UCSD-AML1 (cell line): Measurements from ENCODE around the gene MRPL18.
"Not testable (repeated sequence)": the region's sequence is repeated elsewhere in the genome, so short reads cannot be mapped to it uniquely, and the experiment has no call there.

Experiments used
- DNase-seq: peaks from one replicate; lab custom pipeline; 2025; ENCODE audit not compliant: unreplicated experiment; lab: John Stamatoyannopoulos, UW

Gene MRPL18

DNA sequence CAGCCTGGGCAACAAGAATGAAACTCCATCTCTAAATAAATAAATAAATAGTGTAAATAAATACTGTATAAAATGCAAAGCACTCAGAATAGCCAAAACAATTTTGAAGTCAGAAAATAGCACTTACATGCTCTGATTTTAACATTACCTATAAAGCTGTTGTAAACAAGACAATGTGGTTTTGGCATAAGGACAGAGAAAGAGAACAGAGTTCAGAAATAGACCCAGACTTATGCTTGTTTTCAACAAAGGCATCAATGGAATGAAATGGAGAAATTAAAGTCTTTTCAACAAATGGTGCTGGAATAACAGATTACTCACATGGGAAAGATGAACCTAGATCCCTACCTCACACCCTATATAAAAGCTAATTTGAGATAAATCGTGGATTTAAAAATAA lies 18.1 kb upstream of the MRPL18 start:
- no peak for DNase-seq

DNA sequence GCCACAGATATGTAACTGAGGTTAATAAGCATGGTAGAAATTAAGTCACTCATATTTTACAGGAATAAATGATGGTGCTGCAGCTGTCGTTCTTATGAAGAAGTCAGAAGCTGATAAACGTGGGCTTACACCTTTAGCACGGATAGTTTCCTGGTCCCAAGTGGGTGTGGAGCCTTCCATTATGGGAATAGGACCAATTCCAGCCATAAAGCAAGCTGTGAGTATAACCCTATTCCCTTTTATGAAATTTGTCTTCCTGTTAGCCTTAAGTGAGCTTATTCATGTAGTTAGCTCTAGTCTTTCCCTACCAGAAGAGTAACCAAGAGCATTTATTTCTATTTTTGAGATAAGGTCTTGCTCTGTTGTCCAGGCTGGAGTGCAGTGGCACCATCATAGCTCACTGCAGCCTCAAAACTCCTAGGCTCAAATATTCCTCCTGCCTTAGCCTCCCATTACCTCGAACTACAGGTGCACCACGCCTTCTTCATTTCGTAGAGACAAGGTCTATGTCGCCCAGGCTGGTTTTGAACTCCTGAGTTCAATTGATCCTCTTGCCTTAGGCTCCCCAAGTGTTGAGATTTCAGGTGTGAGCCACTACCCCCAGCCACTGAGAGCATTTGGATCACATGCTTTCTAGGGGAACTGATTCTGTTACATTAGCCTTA lies 12.9 kb upstream of the MRPL18 start:
- no peak for DNase-seq

DNA sequence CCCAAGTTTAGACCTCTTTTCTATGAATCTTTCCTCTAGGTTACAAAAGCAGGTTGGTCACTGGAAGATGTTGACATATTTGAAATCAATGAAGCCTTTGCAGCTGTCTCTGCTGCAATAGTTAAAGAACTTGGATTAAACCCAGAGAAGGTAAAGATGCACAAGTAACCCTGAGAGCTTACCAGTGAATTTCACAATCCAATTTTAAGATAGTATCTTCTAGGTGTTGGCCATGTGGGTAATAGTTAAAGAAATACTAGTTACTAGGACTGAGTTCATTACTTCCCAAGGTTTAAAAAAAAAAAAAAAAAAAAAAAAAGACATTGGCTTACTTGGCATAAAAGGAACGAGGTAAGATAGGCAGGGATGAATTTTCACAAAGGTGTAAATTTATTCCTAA lies 12.1 kb upstream of the MRPL18 start:
- no peak for DNase-seq

DNA sequence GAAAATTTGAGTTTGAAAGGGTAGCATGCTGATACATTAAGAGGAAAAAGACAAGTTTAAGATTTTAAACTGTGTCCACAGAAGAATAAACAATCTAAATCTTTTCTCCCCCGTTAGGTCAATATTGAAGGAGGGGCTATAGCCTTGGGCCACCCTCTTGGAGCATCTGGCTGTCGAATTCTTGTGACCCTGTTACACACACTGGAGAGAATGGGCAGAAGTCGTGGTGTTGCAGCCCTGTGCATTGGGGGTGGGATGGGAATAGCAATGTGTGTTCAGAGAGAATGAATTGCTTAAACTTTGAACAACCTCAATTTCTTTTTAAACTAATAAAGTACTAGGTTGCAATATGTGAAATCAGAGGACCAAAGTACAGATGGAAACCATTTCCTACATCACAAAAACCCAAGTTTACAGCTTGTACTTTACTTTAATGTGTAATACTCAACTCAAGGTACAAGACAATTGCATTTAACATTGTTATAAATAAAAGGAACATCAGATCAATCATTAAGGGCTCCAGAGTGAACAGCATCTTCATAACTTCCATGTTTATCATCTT lies 11.6 kb upstream of the MRPL18 start:
- no peak for DNase-seq

DNA sequence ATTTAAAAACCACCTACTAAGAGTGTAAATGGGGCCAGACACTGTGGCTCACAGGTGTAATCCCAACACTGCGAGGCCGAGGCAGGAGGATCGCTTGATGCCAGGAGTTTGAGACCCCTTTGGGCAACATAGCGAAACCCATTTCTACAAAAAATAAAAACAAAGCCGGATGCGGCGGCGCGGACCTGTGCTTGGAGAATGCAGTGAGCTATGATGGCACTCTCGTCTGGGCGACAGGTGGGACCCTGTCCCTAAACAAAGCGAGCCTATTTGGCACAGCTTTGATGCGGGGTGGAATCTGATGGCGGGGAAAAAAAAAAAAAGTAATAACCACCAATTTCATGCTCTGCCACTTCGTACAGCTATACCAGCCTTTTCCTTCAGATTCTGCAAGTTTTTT lies 2.0 kb upstream of the MRPL18 start:
- DNase-seq: no peak

DNA sequence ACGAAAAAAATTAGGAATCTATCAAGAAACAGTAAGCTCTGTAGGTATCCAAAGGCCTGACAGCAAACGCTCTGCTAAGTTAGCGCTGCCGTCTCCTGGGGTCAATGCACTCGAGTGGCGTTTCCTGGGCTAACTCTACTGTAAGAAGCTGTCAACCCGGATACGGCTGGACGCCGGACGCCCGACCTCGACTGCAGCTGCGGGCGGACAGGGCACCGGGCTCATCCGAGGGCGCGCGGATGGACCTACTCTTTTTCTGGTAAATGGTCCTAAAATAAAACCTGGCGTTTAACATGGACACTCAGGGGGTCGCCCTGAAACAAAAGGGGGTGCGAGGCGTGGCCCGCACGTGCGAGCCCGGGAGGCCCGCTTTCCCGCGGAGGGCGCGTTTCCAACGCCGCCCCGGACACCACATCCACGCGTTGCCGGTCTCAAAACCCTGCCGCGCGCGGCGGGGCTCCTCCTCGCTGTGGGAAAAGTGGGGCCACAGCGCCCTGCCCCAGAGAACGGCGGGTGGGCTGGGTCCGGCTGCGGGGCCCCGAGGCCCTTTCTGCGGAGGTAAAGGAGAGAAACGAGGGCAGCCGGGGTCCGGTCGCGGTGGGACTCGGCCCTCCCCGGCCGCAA lies 1.4 kb upstream of the MRPL18 start:
- DNase-seq: peak; percentile 43

DNA sequence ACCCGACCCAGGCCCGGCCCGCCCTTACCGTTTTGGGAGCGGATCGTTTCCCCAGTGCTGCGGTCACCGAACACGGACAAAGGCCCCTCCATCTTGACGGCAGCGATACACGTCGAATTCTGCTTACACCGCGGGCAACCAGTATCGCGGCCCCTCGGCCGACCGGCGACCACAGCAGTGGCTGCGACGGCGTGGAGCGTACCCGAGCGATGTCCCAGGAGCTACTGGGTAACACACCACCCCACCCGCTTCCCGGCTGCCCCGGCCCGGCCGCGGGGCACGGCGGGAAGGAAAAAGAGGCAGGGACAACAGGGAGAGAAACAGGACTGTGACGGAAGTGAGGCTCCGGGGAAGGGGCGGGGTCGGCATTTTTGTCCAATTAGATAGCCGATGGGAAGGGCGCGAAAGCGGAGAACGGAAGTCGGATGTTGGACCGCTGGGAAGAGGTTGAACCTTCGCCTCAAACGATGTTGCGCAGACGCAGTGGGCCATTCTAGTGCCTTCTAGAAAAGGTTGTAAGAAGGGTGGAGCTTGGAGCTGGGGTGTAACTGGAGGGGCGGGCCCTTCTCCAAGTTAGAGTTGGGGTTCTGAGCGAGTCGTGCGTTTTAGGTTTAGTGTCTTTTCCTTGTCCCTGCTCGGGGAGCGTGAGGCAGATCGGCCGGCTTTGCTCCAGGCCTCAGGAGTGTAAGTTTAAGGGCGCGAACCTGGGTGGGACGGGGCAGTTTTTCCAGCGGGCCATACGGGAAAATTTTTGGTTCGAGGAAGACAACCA lies 704 bp upstream of the MRPL18 start, which contains the start of gene TCP1:
TCP1 (minus strand) TSS at position 226 of the 772 bp plus-strand sequence; CDS start at position 92, 134 bp downstream.
- peak; percentile 99 for DNase-seq

DNA sequence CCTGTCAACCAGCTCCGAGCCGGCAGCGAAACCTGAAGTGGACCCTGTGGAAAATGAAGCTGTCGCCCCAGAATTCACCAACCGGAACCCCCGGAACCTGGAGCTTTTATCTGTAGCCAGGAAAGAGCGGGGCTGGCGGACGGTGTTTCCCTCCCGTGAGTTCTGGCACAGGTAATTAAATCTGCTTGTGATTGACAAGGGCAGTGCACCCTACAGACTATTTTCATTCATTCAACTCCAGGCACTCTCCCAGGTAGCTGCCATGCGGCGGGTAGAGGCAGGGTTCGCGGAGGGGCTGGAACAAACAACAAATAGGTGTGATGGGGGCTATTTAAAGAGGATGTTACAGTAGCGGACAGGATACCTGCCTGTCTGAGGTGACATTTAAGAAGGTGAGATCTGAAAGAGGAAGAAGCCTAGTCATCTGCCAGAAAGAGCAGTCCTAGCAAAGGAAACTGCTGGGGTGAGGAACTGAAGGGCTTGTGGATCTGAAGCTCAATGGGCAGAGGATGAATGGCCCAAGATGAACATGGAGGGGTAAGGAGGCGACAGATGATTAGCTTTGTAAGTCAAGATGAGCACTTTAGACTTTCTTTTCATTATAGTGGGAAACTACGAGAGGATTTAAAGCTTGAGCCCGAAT lies 810 bp downstream of the MRPL18 start:
- no peak for DNase-seq

DNA sequence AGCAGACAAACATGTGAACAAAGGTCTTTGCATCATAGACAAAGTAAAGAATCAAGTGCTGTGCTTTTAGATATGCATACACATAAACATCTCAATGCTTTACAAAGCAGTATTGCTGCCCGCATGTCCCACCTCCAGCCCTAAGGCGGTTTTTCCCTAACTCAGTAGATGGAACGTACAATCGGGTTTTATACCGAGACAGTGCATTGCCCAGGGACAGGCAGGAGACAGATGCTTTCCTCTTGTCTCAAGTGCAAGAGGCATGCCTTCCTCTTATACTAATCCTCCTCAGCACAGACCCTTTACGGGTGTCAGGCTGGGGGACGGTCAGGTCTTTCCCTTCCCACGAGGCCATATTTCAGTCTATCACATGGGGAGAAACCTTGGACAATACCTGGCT lies 4.7 kb downstream of the MRPL18 start:
- not testable (repeated sequence) for DNase-seq

DNA sequence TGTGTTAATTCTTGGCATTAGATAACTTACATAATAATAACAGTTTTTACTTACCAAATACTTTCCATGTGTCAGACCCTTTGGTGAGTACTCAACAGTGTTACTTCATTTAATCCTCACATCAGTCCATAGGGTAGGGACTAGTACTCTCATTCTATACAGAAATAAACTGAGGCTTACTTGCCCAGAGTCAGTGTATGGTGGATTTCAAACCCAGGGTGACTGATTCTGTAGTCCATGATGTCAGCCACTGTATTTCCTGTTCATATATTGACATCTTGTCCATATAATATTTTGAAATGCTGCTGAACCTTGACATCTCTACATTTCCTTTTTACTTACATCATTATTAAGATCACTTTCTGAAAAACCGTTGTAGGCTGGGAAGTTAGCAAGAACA lies 7.3 kb downstream of the MRPL18 start:
- DNase-seq: no peak

DNA sequence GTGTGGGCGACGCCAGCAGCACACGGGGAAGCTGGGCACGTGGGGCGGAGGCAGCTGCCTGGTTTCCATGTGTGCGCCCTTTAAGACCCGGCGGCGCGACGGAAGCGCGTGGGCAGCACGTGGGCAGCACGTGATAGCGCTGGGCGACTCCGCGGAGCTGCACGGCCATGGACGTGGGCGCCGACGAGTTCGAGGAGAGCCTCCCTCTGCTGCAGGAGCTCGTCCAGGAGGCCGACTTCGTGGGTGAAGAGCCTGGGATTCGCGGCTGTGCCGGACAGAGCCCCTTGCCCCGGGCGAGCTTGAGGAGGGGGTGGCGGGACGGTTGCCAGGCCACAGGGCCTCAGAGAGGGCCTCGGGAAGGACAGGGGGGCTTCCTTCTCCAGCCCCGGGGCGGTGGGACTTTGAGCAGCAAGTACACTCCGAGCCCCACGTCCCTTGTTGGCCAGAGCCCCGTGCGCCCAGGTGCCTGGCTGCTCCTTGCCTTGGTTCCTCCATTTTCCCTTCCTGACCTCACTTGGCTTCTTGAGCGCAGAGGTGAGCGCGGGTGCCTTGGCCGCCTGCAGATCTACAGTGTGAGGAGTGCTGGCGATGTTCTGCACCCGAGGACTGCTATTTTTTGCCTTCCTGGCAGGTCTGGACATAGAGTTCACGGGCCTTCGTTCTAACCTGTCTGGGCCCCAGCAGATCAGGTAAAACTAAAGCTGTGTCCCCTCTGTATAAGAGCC lies 10.0 kb downstream of the MRPL18 start, which contains the start of gene PNLDC1:
PNLDC1 (plus strand) TSS at position 136 of the 725 bp plus-strand sequence; CDS start at position 168, 32 bp downstream.
- no peak for DNase-seq

DNA sequence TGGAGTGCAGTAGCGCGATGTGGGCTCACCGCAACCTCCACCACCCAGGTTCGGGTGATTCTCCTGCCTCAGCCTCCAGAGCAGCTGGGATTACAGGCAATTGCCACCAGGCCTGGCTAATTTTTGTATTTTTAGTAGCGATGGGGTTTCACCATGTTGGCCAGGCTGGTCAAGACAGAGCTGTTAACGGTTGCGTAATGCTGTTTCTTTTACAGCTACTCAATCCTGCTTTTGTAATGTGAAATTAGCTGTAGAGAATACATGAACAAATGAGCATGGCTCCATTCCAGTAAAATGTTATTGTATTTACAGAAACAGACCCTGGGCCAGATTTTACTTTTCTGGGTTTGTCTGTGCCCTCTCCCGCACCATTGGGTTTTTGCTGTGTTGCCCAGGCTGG lies 11.7 kb downstream of the MRPL18 start:
- DNase-seq: no peak

DNA sequence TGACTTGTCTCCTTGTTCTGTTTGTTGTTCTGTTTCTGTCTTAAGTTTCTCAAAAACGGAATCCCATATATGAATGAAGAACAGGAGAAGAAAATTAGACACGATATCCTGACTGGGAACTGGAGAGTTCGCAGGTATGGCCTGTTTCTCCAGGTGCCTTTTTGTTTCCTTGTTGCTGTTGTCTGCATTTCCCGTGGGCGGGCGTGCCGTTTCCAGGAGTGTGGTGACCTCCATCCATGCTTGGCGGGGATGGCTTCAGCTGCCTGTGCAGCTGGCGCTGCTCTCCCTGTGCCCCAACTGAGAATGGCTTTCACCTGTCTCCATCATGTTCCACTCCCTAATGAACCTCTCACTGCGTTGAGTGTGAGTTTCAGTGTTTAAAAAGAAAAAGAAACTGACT lies 14.2 kb downstream of the MRPL18 start:
- DNase-seq: no peak

DNA sequence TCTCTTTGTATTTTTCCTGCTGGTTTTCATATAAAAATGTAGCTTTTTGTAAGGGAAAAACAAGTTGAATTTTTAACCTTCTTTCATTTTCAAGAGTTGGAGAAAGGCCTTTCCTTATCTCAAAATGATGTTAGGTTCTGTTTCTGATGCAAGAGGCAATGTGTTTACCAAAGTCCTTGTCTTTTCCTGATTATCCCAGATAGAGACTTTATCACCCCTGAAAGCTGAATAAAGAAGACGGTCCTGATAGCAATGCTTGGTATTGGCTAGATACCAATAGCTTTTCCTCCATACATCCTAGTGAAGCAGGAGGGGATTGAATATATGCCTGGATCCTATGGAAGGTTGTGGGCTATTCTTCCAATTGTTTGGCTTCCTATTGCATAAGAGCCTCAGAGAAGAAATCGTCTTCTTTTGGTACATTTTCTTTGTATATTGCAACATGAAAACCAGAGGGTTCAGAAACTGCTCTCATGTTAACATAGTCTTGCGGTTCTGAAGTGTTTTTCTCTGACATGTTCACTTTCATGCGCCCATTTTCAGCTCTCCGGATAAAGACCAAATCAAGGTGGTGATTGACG lies 15.3 kb downstream of the MRPL18 start:
- DNase-seq: no peak

DNA sequence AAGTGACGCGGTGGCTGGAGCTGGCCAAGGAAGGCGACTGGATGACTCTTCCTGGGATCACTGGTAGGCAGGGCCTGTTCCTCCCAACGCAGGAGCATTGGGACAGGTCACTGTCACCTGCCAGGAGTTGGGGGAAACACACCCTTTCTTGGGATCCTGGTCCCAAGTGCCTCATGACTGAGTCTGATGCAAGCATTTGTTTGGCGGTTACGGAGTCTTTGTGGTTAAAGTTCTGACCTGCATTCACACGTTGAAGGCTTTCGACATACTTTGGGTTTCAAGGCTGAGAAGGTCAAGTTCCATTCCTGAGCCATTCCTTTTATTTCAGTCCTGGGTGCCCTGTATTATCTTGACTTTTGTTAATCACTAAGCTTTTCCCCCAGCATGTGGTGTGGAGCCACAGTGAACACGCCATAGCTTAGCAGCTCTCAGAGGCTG lies 15.8 kb downstream of the MRPL18 start:
- no peak for DNase-seq

DNA sequence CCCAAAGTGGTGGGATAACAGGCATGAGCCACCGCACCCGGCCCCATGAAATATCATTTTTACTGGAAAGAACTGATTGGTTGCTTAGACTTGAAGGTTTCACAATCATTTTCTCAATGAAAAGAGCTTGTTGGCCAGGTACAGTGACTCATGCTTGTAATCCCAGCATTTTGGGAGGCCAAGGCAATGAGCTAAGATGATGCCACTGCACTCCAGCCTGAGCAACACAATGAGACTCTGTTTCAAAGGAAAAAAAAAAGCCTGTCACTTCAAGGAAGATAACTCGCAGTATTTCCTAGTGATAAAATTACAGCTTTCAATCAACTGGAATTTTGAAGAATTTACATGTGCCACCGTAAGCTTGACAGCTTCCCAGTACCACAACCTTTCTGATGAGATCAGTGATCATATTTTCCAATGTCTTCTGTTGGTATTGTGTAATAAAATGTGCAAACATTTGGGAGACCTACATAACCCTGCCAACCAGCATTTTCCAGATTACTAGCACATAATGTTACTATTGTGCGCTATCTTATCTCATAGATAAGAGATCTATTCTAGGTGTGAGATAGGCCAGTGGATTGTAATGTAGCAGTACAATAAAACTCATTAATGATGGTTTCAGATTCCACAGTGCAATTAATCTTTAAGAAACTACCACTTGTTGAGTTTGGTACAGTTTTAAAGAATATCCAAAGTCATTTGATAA lies 17.0 kb downstream of the MRPL18 start:
- no peak for DNase-seq

DNA sequence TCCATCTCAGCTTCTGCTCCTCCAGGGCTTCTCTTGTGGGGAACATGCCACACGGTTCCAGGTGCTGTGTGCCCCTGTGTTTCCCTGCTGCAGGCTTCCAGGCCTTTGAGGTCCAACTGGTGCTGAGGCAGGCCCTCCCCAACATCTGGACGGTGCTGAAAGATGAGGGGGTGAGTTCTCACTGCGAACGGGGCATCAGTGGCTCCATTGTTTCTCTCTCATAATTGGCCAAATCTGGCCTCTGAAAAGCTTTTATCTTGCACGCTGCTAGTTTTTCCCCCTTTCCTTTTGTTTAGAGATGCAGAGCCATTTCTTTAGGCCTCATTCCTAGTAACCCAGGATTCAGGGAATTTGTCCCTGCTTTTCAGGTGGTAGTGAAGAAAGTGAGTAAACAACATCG lies 18.4 kb downstream of the MRPL18 start:
- DNase-seq: no peak

DNA sequence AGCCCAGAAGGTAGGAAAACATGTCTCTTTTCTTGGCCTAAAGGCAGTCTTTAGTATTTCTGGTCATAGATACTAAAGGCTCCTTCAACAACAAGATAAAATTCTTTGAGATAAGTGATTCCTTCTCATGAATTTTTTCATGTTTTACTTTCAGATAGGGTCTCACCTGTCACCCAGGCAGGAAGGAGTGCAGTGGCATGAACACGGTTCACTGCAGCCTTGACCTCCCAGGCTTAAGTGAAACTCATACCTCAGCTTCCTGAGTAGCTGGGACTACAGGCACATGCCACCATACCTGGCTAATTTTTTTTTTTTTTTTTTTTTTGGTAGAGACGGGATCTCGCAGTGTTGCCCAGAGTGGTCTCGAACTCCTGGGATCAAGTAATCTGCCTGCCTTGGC lies 18.9 kb downstream of the MRPL18 start:
- no peak for DNase-seq

DNA sequence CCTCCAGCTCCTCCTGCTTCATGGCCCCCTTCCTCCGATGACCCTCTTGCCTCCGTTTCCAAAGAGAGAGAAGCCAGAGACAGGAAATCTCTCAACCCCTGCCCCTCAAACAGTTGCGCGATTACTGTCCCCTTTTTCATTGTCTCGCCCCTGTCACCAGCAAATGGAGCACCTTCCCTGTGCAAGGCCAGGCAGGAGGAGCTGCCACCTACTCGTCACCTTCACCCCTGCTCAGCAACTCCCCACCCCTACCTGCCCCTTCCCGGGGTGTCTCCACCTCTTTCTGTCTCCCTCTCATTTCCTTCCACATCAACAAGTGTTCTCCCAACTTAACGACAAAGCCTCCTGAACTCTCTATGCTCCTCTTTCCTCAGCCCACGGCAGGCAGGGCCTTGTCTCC lies 23.5 kb downstream of the MRPL18 start:
- DNase-seq: no peak

DNA sequence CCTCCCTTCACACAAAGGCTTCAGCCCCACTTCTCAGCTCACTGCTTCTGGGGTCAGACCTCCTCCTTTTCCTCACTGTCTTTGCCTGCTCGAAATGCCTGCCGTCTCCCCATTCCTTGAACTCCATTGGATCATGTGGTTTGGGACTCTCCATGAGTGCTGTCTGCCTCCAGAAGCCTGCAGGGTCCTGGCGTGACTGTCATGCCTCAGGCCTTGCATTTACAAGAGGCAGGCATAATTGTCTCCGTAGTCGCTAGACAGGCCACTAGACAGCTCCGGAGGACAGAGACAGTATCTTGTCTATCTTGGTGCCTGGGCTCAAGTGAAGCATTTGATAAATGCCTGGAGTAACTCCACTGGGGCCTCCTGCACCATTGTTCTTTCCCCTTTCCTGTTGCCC lies 25.1 kb downstream of the MRPL18 start:
- no peak for DNase-seq
